ENCODE measurements around the gene SMARCAL1. TPM values are rescaled to one million over a fixed set of nuclear protein-coding genes. Genes with fewer than 3 reads are reported as not detected.

SMARCAL1 gene
- 10 to 100 TPM; 10.5 to 29.3 (median 18.3) TPM for total RNA-seq

DNA sequence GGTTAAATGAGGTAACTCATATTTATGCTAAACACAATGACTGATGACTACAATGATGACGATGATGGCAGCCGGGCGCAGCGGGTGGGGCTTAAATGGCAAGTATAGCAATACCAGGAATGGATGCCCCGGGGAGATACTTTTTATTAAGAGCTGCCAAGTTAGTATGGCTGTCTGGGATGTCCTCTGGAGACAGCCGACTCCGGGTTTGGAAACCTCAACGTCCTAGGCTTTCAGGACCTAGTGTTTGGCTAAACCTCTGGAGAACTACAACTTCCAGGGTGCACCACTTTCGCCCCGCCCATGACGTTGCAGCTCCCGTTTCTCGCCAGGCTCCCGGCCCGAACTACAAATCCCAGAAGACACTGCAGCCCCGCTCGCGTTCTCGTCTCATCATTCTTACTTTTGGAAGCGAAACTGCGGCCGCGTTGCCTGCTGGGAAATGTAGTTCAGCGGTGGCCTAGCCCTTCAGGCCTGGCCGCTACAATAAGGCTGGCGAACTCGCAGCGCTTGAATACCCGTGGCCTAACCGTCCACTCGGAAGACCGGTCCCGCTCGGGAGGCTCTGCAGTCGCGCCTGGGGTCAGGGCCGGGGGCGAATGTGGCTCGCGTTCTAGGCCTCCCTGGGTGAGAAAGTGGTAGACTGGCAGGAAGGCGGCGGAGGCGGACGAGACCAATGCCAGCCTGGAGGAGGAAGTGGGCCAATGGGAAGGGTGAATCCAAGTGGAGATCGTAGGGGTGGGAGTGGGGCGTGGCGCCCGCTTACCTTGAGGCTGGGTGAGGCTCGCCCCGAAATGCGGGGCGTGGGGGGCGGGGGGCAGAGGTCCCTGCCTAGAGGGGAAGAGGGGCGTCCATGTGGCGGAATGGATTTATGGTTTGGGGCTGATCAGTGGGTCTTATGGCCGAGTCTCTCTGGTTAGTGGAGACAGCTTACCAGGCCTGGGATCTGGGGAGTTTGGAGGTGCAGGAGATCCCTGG is at the start of gene SMARCAL1:
Gene SMARCAL1 (plus strand): TSS at position 463 of the 978 bp plus-strand sequence. CDS start 2,221 bp downstream, outside the sequence.
- Histone ChIP-seq H3K27ac (peak within 1 kb of the TSS; percentile 90 to 97 (median 94)), H3K36me3 (peaks cover 0 to 28% (median 12%) of the 10 kb centered on the region in 4 donors), H3K27me3 (no peaks in the 10 kb centered on the region), H3K4me3 (peak within 1 kb of the TSS; percentile 50 to 80 (median 66)), H3K4me1 (peaks cover 5 to 13% (median 9%) of the 10 kb centered on the region in 4 donors), H3K9me3 (no peaks in the 10 kb centered on the region)
- ATAC-seq (ENCODE audit: low FRiP score in 2 of 2) (peak; percentile 97 to 99), DNase-seq (peak; percentile 92 to 99)
- TF ChIP-seq, protein P1, sequence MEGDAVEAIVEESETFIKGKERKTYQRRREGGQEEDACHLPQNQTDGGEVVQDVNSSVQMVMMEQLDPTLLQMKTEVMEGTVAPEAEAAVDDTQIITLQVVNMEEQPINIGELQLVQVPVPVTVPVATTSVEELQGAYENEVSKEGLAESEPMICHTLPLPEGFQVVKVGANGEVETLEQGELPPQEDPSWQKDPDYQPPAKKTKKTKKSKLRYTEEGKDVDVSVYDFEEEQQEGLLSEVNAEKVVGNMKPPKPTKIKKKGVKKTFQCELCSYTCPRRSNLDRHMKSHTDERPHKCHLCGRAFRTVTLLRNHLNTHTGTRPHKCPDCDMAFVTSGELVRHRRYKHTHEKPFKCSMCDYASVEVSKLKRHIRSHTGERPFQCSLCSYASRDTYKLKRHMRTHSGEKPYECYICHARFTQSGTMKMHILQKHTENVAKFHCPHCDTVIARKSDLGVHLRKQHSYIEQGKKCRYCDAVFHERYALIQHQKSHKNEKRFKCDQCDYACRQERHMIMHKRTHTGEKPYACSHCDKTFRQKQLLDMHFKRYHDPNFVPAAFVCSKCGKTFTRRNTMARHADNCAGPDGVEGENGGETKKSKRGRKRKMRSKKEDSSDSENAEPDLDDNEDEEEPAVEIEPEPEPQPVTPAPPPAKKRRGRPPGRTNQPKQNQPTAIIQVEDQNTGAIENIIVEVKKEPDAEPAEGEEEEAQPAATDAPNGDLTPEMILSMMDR (IDR thresholded peaks at IDR 0.05) = no peak
- no peak for TF ChIP-seq EP300 (IDR thresholded peaks at IDR 0.05)
- TF ChIP-seq POLR2A (IDR thresholded peaks at IDR 0.05) = peak in 1 of 4 donors; percentile 69
- TF ChIP-seq POLR2AphosphoS5 (IDR thresholded peaks at IDR 0.05) = peak; percentile 71 to 75
- WGBS, 2 donors = 6 to 14% methylated on average over 27 to 56 of the region's 56 CpGs

DNA sequence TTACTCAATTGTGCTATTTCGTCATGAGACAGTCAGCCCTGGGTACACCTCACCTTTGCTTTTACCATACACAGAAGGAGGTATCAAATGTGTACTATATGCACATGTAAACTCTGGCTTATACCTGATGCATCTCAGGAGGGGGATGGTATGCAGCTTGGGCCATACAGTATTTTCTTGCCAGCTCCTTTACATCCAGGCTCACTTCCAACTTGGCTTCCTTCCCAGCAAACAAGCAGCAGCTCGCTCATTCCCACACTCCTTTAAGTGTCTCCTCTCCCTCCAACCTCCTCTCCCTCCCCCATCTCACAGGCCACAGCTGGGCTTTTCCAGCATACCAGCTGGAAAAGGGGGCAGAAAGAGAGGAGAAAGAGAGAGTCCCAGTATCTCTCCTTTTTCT is 49.6 kb upstream of the SMARCAL1 start:
- WGBS, 2 donors = 52 to 55% methylated on average over 2 of the region's 2 CpGs
- H3K27me3 ChIP-seq = no peaks in the 10 kb centered on the region
- H3K27ac ChIP-seq = no peak overlapping the region
- ATAC-seq (ENCODE audit: low FRiP score in 2 of 2) = no peak
- no peaks in the 10 kb centered on the region for H3K36me3 ChIP-seq
- no peaks in the 10 kb centered on the region for H3K4me1 ChIP-seq
- no peak overlapping the region for H3K4me3 ChIP-seq
- no peak for DNase-seq
- H3K9me3 ChIP-seq = no peaks in the 10 kb centered on the region
- TF ChIP-seq POLR2AphosphoS5 (IDR thresholded peaks at IDR 0.05) (no peak), POLR2A (IDR thresholded peaks at IDR 0.05) (no peak), EP300 (IDR thresholded peaks at IDR 0.05) (no peak)
- TF ChIP-seq, protein P1 (IDR thresholded peaks at IDR 0.05) = no peak

DNA sequence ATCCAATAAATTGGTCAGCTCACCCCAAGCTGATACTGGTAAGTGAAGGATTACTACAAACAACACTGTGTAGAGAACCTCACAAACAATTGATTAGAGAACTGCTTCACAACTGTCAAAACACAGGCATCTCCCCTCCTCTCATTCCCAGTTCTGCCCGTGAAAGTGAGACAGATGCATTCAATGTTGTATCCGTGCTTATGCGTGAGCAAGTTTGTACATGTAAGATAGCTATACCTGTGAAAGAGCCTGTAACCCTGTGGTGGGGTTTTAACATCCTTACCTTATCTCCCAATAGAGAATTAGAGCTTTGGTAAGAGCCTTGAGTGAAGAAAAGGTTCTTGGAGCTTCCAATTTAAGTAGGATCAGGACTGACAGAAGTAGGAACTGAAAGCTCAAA is 49.1 kb upstream of the SMARCAL1 start:
- TF ChIP-seq POLR2A (IDR thresholded peaks at IDR 0.05) = no peak
- TF ChIP-seq EP300 (IDR thresholded peaks at IDR 0.05) = no peak
- no peak for TF ChIP-seq POLR2AphosphoS5 (IDR thresholded peaks at IDR 0.05)
- TF ChIP-seq, protein P1 (IDR thresholded peaks at IDR 0.05) = no peak

DNA sequence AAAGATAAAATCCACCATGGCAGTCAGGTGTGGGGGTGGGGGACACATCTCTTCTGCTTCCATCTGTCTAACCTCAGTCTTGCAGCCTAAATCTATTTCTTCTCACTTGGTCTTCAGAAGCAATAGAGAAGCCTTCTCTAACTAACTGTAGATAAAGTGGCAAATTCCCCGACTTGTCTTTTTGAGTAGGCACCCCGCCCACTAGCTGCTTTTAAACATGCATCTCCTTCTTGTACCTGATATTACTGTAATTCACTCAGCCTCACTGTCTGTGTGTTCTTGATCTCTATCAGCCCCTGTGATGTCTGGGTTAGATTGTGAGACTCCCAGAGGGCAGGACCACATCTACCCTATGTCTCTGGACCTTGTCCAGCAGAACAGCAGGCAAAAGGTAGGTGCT is 46.8 kb upstream of the SMARCAL1 start:
- ATAC-seq (ENCODE audit: low FRiP score in 2 of 2) (no peak), DNase-seq (no peak)
- Histone ChIP-seq H3K27me3 (peaks cover 0 to 9% (median 0%) of the 10 kb centered on the region in 4 donors), H3K4me1 (no peaks in the 10 kb centered on the region), H3K9me3 (no peaks in the 10 kb centered on the region), H3K4me3 (no peak overlapping the region), H3K27ac (no peak overlapping the region), H3K36me3 (no peaks in the 10 kb centered on the region)
- TF ChIP-seq POLR2A (IDR thresholded peaks at IDR 0.05) = no peak
- TF ChIP-seq, protein P1 (IDR thresholded peaks at IDR 0.05) = no peak
- no peak for TF ChIP-seq POLR2AphosphoS5 (IDR thresholded peaks at IDR 0.05)
- TF ChIP-seq EP300 (IDR thresholded peaks at IDR 0.05) = no peak
- 88 to 96% methylated on average over 2 of the region's 2 CpGs for WGBS, 2 donors

More for the DNA sequence above, 49.1 kb upstream of the SMARCAL1 start:
- Histone ChIP-seq H3K4me3 (no peak overlapping the region), H3K27me3 (no peaks in the 10 kb centered on the region), H3K27ac (no peak overlapping the region), H3K36me3 (no peaks in the 10 kb centered on the region), H3K4me1 (no peaks in the 10 kb centered on the region), H3K9me3 (no peaks in the 10 kb centered on the region)
- ATAC-seq (ENCODE audit: low FRiP score in 2 of 2) (no peak), DNase-seq (no peak)
- 68 to 81% methylated on average over 3 of the region's 3 CpGs for WGBS, 2 donors
